ENCODE measurements around the gene ZBTB47.

DNA sequence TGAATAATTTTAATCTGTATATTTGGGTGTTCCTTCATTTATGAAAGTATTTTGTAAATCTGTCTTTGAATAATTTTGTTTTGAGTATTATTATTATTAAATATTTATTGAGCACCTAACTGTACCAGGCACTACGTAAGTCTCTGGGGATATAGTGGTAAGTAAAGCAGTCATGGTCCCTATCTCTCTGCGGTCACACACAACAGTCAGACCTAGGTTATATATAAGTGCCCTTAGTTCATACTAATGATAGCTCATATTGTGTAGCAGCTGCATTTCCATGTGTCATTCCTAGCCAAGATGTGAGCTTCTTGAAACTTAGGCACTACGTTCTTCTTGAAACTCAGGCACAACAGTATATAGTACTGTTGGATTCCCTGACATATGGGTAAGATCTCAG is 40.6 kb upstream of the ZBTB47 start:
- TF ChIP-seq EZH2phosphoT487 (IDR thresholded peaks at IDR 0.05; ENCODE audit: insufficient read depth, low read depth) (no peak), EZH2 (IDR thresholded peaks at IDR 0.05; ENCODE audit: insufficient read depth, poor library complexity, severe bottlenecking) (no peak)

Data from GM23248 (cell line).